ENCODE measurements around the gene RNF224.
A peak's percentile ranks its signal among the peaks of the same experiment; 100 is the strongest.

Gene RNF224

GRCh38 chr9:137188086-137188489, 39.2 kb upstream of the RNF224 start:
- no peak for DNase-seq (ENCODE audit: low read depth in 2 of 2)

GRCh38 chr9:137188490-137189296, 38.6 kb upstream of the RNF224 start, which contains the start of the genes ANAPC2 and SSNA1:
TSS of gene ANAPC2 (minus strand) at chr9:137188560. CDS start at chr9:137188532, 28 bp downstream.
TSS of gene SSNA1 (plus strand) at chr9:137188676. CDS start at chr9:137188727, 51 bp downstream.
- TF ChIP-seq CTCF (IDR thresholded peaks at IDR 0.05; ENCODE audit: low read depth, low read length): peak; percentile 50
- peak; percentile 93 to 95 for DNase-seq (ENCODE audit: low read depth in 2 of 2)
- H3K4me3 ChIP-seq (replicated peaks in 1 of 2; ENCODE audit: low read depth in 2 of 2, low read length in 2 of 2): peak within 1 kb of the TSS; percentile 95 to 99

More at GRCh38 chr9:137188086-137188489, 39.2 kb upstream of the RNF224 start:
- H3K4me3 ChIP-seq (replicated peaks in 1 of 2; ENCODE audit: low read depth in 2 of 2, low read length in 2 of 2): peak overlapping the region; percentile 95 to 99
- TF ChIP-seq CTCF (IDR thresholded peaks at IDR 0.05; ENCODE audit: low read depth, low read length): no peak

- no peak for TF ChIP-seq CTCF (IDR thresholded peaks at IDR 0.05; ENCODE audit: low read depth, low read length)
- peak overlapping the region; percentile 95 to 99 for H3K4me3 ChIP-seq (replicated peaks in 1 of 2; ENCODE audit: low read depth in 2 of 2, low read length in 2 of 2)
- no peak for DNase-seq (ENCODE audit: low read depth in 2 of 2)
Measured at GRCh38 chr9:137189297-137190295, 37.7 kb upstream of the RNF224 start.

GRCh38 chr9:137190315-137190856, 36.9 kb upstream of the RNF224 start:
- no peak for TF ChIP-seq CTCF (IDR thresholded peaks at IDR 0.05; ENCODE audit: low read depth, low read length)
- no peak for DNase-seq (ENCODE audit: low read depth in 2 of 2)
- H3K4me3 ChIP-seq (replicated peaks in 1 of 2; ENCODE audit: low read depth in 2 of 2, low read length in 2 of 2): no peak overlapping the region

GRCh38 chr9:137191245-137191644, 36.1 kb upstream of the RNF224 start:
- no peak for DNase-seq (ENCODE audit: low read depth in 2 of 2)
- no peak for TF ChIP-seq CTCF (IDR thresholded peaks at IDR 0.05; ENCODE audit: low read depth, low read length)
- H3K4me3 ChIP-seq (replicated peaks in 1 of 2; ENCODE audit: low read depth in 2 of 2, low read length in 2 of 2): no peak overlapping the region

GRCh38 chr9:137191691-137192447, 35.4 kb upstream of the RNF224 start:
- no peak for TF ChIP-seq CTCF (IDR thresholded peaks at IDR 0.05; ENCODE audit: low read depth, low read length)
- H3K4me3 ChIP-seq (replicated peaks in 1 of 2; ENCODE audit: low read depth in 2 of 2, low read length in 2 of 2): no peak overlapping the region
- no peak for DNase-seq (ENCODE audit: low read depth in 2 of 2)

Measured in cardiac fibroblast (primary cell).